SK-N-SH (cell line): ENCODE measurements around the gene HDHD5.

Experiments used
- CHD2 ChIP-seq: fragments of 150-350 bp; IDR thresholded peaks from 2 replicates; pipeline ENCODE4 v1.6.1; 2018; ENCODE audit warnings: low read length; ENCODE audit not compliant: partially characterized antibody
- CTCF ChIP-seq: fragments of 200-600 bp; sonication (generic); IDR thresholded peaks from 2 replicates; pipeline ENCODE4 v1.6.1; 2017; ENCODE audit warnings: antibody characterized with exemption, mild to moderate bottlenecking, moderate library complexity
- ELF1 ChIP-seq: IDR thresholded peaks from 2 replicates; pipeline ENCODE4 v1.4.0; 2012
- EP300 ChIP-seq, 2 experiments: IDR thresholded peaks; 2 replicates each; pipeline versions ENCODE4 v1.4.0 to v1.6.1; 2012; ENCODE audit warnings: borderline replicate concordance in 1 of 2, low read depth in 1 of 2, low read length in 1 of 2
- JUND ChIP-seq: IDR thresholded peaks from 2 replicates; pipeline ENCODE4 v1.4.0; 2012
- SIN3A ChIP-seq: IDR thresholded peaks from 2 replicates; pipeline ENCODE4 v1.6.1; 2012; ENCODE audit warnings: low read depth, mild to moderate bottlenecking, low read length, moderate library complexity, borderline replicate concordance
- TAF1 ChIP-seq: IDR thresholded peaks from 2 replicates; pipeline ENCODE4 v1.6.1; 2012; ENCODE audit warnings: low read depth, mild to moderate bottlenecking, low read length, moderate library complexity, borderline replicate concordance
- TF ChIP-seq, protein P1 (sequence below): IDR thresholded peaks from 2 replicates; pipeline ENCODE4; 2012
- TF ChIP-seq, protein P2 (sequence below): IDR thresholded peaks from 2 replicates; pipeline ENCODE4 v1.4.0; 2012; ENCODE audit warnings: low read depth, borderline replicate concordance

DNA sequence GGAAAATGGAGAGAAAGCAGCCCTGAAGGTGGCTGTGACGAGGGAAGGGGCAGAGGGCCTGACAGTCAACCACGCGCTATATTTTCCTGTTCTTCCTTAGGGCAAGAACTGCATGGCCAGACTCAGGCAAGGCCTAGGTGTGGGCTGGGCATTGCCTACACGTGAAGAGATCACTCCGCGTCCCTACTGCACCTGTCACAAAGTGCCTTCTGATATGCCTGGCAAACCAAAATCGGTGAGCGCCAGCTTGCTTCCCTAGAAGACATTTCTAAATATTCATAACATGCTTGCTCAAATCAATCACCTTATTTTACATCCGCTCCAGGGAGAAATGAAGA is 44.2 kb downstream of the HDHD5 start:
- TF ChIP-seq CTCF (no peak), ELF1 (no peak), EP300 (IDR thresholded peaks at IDR 0.05; ENCODE audit: borderline replicate concordance in 1 of 2, low read depth in 1 of 2, low read length in 1 of 2) (no peak), CHD2 (no peak), JUND (no peak), SIN3A (no peak), TAF1 (no peak)
- TF ChIP-seq, protein P1, sequence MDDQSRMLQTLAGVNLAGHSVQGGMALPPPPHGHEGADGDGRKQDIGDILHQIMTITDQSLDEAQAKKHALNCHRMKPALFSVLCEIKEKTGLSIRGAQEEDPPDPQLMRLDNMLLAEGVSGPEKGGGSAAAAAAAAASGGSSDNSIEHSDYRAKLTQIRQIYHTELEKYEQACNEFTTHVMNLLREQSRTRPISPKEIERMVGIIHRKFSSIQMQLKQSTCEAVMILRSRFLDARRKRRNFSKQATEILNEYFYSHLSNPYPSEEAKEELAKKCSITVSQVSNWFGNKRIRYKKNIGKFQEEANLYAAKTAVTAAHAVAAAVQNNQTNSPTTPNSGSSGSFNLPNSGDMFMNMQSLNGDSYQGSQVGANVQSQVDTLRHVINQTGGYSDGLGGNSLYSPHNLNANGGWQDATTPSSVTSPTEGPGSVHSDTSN = no peak
- TF ChIP-seq, protein P2, sequence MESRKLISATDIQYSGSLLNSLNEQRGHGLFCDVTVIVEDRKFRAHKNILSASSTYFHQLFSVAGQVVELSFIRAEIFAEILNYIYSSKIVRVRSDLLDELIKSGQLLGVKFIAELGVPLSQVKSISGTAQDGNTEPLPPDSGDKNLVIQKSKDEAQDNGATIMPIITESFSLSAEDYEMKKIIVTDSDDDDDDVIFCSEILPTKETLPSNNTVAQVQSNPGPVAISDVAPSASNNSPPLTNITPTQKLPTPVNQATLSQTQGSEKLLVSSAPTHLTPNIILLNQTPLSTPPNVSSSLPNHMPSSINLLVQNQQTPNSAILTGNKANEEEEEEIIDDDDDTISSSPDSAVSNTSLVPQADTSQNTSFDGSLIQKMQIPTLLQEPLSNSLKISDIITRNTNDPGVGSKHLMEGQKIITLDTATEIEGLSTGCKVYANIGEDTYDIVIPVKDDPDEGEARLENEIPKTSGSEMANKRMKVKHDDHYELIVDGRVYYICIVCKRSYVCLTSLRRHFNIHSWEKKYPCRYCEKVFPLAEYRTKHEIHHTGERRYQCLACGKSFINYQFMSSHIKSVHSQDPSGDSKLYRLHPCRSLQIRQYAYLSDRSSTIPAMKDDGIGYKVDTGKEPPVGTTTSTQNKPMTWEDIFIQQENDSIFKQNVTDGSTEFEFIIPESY = no peak
